Measurements from ENCODE around the gene ATG5.
"Not testable (repeated sequence)": the region's sequence is repeated elsewhere in the genome, so short reads cannot be mapped to it uniquely, and the experiment has no call there.

The ATG5 gene

DNA sequence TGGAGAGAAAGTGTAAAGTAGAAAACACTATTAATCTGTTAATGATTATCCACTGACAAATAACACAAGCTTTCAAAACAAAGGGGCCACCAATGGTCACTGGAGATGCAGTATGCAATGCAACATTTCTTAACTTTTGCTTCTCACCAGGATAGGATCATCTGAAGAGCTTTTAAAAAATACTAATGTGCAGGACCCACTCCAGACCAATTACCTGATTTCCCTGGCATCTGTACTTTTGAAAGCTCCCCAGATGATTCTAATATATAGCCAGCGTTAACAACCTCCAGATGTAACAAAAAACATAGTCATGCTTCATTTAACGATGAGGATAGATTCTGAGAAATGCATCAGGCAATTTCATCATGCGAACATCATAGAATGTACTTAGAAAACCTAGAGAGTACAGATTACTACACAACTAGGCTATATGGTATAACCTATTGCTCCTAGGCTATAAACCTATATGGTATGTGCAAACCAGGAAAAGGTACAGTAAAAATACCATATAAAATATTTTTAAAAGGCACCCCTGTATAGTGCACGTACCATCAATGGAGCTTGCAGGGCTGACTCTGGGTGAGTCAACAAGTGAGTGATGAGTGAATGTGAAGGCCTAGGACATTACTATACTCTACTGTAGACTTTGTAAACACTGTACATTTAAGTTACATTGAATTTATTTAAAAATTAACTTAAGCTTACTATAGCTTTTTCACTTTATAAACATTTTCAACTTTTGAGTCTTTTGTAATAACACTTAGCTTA, 69.2 kb downstream of the ATG5 start:
- DNase-seq (ENCODE audit: low spot score), result no peak

DNA sequence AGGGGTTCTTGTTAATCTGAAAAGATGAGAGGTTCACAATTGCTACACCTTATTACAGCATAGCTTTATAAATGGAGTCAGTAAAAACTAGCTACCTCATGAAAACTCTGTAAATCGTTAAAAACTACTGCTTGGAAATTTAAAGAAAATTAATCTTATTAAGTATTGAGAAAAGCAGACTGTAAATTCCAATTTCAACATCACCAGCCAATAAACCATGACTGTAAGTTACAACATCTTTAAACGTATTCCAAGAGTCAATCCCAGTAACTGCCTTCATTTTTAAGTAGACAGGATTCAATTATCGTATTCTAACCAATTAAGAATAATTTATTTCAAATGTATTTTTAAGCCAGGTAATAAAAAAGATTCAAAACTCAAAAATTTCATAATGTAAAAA, 70.3 kb downstream of the ATG5 start:
- no peak for DNase-seq (ENCODE audit: low spot score)

DNA sequence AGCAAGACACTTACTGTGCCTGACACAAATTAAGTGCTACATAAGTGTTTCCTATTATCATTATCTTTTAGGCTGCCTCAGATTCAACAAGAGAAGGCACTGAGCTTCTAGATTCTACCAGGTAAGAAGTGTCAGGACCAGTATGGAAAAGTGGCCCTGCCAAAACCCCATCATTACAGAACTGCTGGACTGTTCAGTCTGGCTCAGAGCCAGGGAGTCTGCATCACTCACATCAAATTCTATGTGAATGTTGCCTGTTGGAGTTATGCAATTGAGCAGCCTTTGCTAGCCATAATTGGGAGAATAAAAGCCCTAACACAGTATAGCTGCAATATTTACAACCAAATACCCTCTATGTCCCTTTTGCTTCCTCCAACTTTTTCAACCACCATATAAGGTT, 70.9 kb downstream of the ATG5 start:
- no peak for DNase-seq (ENCODE audit: low spot score)

DNA sequence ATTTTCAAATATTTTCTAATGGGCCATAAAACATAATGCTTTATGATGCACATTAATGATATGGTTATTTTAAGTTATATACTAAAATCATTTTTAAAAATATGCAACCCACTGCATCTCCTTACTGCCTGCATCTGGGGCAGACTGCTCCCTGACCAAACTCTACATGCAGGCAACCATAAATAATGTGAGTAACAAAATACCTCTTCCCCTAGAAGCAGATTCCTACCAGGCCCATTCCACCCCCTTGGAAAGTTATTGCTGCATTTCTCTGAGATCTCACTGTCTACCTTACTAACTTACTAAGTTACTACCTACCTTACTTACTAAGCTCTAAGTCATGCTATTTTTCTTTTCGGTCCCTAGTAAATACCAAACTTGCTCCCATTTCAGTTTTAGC, 71.8 kb downstream of the ATG5 start:
- DNase-seq (ENCODE audit: low spot score), result no peak

DNA sequence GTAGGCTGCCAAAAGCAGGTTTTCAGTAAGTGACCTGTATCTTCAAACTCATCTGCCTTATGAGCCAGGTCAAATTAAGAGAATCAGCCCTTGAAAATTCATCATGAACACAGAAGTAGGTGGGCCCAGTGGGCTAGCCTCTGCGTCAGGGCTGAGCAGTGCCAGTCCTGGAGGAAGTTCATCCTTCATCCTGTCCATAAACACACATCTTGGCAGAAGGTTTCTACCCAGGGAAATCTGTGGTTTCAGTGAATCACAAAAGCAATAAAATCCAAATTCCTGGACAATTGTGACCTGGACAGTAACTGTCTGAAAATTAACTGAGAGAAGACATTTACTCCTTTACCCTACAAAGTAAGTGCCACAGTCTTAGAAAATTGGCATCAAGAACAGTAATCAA, 72.4 kb downstream of the ATG5 start:
- peak; percentile 49 for DNase-seq (ENCODE audit: low spot score)

- no peak for DNase-seq (ENCODE audit: low spot score)
Measured at GRCh38 chr6:106252687-106253086, 72.9 kb downstream of the ATG5 start.

- not testable (repeated sequence) for DNase-seq (ENCODE audit: low spot score)
Measured at GRCh38 chr6:106251531-106252255, 73.9 kb downstream of the ATG5 start.

DNA sequence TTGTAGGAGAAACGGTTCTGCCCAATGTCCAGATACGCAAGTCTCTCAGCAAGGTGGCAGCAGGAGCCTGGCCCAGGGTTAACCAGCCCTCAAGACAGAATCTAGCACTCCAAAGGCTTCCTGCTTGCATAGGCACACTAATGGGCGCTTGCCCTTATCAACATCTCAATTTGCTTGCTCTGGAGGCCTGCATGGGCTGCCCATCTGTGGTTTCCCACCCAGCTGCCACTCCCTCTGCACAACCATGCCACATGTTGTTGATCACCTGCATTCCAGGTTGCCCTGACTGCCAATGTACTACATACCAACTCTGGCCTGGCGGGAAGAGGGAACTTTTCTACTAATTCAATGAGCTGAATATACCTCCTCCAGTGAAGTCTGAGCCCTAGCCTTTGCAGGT, 74.6 kb downstream of the ATG5 start:
- no peak for DNase-seq (ENCODE audit: low spot score)

GRCh38 chr6:106249658-106250057, 75.9 kb downstream of the ATG5 start:
- no peak for DNase-seq (ENCODE audit: low spot score)

DNA sequence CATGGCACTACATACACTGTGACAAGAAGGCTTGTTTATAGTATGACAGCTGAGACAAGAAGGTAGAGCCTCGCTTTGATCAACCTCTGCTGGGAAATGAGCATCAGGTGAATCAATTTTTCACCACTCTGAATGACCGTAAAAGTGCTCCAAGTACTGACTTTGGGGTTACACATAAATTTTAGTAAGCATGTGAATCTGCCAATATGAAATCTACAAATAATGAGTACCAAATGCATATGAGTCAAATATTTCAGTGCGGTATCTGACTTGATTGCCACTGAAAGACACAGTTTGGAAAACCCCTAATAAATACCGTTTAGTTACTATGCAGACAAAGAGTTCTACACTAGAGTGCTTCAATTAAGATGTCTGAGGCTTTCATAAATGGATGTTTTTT, 77.8 kb downstream of the ATG5 start:
- DNase-seq (ENCODE audit: low spot score), result no peak

DNA sequence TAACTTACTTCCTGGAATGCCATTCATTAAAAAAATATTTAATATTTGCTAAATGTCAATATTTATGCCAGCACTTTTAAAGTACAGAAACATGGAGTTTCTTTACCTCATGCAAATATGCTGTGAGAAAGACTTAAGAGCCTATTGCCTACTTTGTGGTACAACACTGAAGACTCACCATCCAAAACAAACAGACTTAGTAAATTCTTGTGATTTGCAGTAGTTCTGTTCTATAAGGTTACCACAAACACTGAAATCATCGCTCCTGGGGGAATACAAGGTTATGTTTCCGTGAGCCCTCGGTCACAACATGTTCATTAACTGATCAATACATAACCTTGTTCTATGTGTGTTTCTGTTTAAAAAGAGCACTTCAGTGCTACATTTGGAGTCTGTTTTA, 78.3 kb downstream of the ATG5 start:
- DNase-seq (ENCODE audit: low spot score), result no peak

DNA sequence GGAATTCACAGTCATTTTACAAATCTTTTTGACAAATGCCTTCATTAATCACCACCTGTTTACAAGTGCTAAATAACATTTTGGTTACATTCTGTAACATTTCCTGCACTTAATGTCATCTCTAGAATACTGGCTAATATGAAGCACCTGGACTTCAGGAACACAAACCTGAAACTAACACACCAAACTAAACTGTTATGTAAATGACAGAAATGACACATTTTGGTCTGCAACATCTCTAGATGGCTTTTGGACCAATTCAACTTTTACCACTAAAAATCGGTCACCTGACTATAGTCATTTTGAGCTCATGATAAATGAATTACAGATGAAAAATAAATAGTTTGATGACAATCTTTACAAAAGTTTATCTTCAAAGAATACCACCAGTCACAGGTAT, 80.6 kb downstream of the ATG5 start:
- DNase-seq (ENCODE audit: low spot score), result no peak

GRCh38 chr6:106244521-106244920, 81.0 kb downstream of the ATG5 start:
- no peak for DNase-seq (ENCODE audit: low spot score)

- DNase-seq (ENCODE audit: low spot score), result no peak
Measured at GRCh38 chr6:106243261-106243660, 82.3 kb downstream of the ATG5 start.

GRCh38 chr6:106241498-106241897, 84.1 kb downstream of the ATG5 start:
- DNase-seq (ENCODE audit: low spot score), result no peak

DNA sequence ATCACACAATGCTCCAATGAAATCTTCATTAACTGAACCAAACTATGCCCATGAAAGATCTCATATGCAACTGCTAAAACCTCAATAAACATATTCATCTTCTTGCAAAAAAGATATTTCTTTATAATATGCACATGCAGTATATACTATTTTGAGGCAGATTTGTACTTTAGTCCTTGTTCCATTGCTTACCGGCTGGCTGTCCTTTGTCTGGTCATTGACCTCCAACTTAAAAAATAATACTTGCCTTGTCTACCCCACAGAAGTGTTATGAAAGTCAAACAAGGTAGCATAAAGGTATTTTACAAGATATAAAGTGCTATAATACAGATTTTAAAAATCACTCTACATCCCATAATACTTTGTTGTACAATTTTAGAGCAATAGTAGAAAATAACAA, 88.3 kb downstream of the ATG5 start:
- DNase-seq (ENCODE audit: low spot score), result no peak

GRCh38 chr6:106229876-106230445, 95.6 kb downstream of the ATG5 start:
- DNase-seq (ENCODE audit: low spot score), result not testable (repeated sequence)

DNA sequence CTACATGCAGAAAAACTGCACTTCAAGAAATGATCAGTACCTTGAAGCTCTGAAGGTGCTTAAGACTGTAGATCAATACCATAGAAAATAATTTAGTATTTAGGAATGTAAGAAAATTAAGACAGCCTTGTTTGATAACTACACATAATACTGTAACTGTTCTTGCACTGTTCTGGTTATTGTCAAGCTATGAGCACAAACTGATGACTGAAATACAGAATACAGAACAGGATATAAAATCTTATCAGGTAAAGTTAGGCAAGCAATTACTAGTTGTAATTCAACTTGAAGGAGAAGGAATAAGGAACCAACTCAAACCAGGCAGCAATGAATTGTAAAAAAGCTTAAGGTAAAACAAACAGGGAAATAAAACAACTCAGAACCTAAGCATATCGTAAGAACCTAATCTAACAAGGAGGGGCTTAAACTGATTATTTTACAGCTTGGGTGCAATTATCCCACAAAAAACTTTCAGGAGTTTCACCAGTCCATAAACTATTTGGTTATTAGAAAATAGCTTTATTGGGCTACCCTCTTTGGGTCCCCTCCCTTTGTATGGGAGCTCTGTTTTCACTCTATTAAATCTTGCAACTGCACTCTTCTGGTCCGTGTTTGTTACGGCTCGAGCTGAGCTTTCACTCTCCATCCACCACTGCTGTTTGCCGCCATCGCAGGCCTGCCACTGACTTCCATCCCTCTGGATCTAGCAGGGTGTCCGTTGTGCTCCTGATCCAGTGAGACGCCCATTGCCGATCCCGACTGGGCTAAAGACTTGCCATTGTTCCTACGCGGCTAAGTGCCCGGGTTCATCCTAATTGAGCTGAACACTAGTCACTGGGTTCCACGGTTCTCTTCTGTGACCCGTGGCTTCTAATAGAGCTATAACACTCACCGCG, 97.7 kb downstream of the ATG5 start:
- DNase-seq (ENCODE audit: low spot score), result no peak

DNA sequence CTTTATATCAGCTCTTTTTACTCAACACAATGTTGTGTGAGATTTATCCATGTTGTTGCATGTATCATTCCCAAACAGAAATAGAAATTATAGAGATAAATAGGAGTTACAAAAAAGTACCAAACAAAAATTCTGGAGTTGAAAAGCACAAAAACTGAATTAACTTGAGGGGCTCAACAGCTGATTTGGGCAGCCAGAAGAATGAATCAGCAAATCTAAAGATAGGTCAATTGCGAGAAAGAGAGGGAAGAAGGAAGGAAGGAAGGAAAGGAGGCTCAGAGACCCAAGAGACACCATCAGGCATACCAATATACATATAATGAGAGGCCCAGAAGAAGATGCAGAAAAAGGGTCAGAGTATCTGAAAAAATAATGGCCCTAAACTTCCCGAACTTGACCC, 98.9 kb downstream of the ATG5 start:
- DNase-seq (ENCODE audit: low spot score), result no peak

DNA sequence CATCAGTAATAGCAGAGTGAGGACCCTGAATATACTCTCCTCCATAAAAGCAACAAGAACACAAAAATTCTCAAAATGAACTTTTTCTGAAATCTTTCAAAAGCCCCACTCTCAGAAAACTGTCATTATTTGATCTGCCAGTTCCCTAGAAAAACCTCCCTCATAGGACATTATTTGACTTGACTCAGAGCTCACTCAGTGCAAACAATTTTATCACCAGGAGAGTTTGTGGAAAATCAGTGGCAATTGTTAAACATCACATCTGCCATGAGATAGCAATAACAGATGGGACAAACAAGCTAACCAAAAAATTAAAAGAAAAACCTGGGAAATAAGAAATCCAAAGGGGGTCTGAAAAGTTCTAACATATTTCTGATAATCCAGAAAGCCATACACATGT, 100.0 kb downstream of the ATG5 start:
- no peak for DNase-seq (ENCODE audit: low spot score)

DNA sequence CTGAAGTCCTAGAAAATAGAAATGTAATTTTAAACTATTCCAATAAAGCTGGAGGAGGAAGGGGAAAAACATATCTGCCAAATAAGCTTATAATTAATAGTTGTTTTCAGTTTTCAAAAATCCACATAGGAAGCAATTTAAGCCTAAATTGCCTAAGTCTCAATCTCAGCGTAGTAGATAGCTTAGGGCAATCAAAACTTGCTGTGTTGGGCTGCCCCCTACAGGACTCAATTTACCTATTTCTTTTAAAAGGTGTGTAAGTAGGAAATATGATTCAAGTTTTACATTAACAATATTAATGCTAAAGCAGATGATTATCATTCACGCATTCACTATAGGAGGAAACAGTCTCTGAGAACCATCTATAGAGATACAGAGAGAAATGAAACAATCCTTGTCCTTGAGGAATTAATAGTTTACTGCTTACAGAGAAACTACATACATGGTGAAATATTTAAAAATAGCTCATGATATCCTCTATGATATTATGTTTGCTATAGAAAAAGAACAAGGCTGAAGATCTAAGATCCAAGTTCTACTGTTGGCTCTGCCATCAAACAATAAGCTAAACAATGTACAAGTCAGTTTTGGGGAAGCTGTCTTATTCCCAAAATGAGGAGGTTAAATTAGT, 102.1 kb downstream of the ATG5 start:
- DNase-seq (ENCODE audit: low spot score), result peak; percentile 26

GRCh38 chr6:106220485-106220884, 105.1 kb downstream of the ATG5 start:
- no peak for DNase-seq (ENCODE audit: low spot score)
